Astrocyte (in vitro differentiated cells and primary cell): ENCODE measurements around the gene CPXM1. TPM values are rescaled to one million over a fixed set of nuclear protein-coding genes. Genes with fewer than 3 reads are reported as not detected.
A peak's percentile ranks its signal among the peaks of the same experiment; 100 is the strongest.

Experiments used
- DNase-seq: peaks from one replicate; pipeline ENCODE4 v3.0.0-alpha.2; 2010; ENCODE audit warnings: low read depth
- FAIRE-seq: peaks from 2 replicates; lab custom pipeline; 2011; peaks lifted over from hg19 to GRCh38; lab: Jason Lieb, UNC
- H2AFZ ChIP-seq: 2 replicates; pipeline ENCODE4 v1.6.0; 2012; ENCODE audit warnings: low read depth, low read length, inconsistent platforms
- H3K27ac ChIP-seq: 2 replicates; pipeline ENCODE4 v1.5.1; 2011; ENCODE audit warnings: low read depth, low read length, inconsistent platforms
- H3K27me3 ChIP-seq: 2 replicates; pipeline ENCODE4 v1.6.0; 2011; ENCODE audit warnings: low read length, inconsistent platforms; ENCODE audit not compliant: insufficient read depth
- H3K36me3 ChIP-seq: 2 replicates; pipeline ENCODE4 v1.5.1; 2011; ENCODE audit warnings: low read length, inconsistent platforms; ENCODE audit not compliant: insufficient read depth
- H3K4me1 ChIP-seq: 2 replicates; pipeline ENCODE4 v1.5.1; 2011; ENCODE audit warnings: low read length, inconsistent platforms; ENCODE audit not compliant: insufficient read depth
- H3K4me2 ChIP-seq: 2 replicates; pipeline ENCODE4 v1.6.0; 2012; ENCODE audit warnings: low read length, inconsistent platforms
- H3K4me3 ChIP-seq: 2 replicates; pipeline ENCODE4 v1.5.1; 2011; ENCODE audit warnings: low read depth, mild to moderate bottlenecking, low read length, inconsistent platforms; ENCODE audit not compliant: insufficient read depth
- H3K79me2 ChIP-seq: 2 replicates; pipeline ENCODE4 v1.6.0; 2012; ENCODE audit warnings: mild to moderate bottlenecking, low read length, inconsistent platforms; ENCODE audit not compliant: insufficient read depth
- H3K9ac ChIP-seq: 2 replicates; pipeline ENCODE4 v1.6.0; 2012; ENCODE audit warnings: mild to moderate bottlenecking, low read length, inconsistent platforms
- H3K9me3 ChIP-seq: 2 replicates; pipeline ENCODE4 v1.5.1; 2012; ENCODE audit warnings: low read depth, mild to moderate bottlenecking, low read length, inconsistent platforms; ENCODE audit not compliant: insufficient read depth
- H4K20me1 ChIP-seq: 2 replicates; pipeline ENCODE4 v1.6.0; 2012; ENCODE audit warnings: low read length, inconsistent platforms; ENCODE audit not compliant: insufficient read depth
- H3K27ac Mint-ChIP-seq: one replicate; pipeline ENCODE4 v1.8.0; 2021; ENCODE audit warnings: mild to moderate bottlenecking, mixed read lengths; ENCODE audit not compliant: unreplicated experiment
- H3K27me3 Mint-ChIP-seq: one replicate; pipeline ENCODE4 v1.8.0; 2021; ENCODE audit warnings: low read depth, mixed read lengths; ENCODE audit not compliant: unreplicated experiment
- H3K36me3 Mint-ChIP-seq: one replicate; pipeline ENCODE4 v1.8.0; 2021; ENCODE audit warnings: low read depth, mixed read lengths; ENCODE audit not compliant: unreplicated experiment
- H3K4me1 Mint-ChIP-seq: one replicate; pipeline ENCODE4 v1.8.0; 2021; ENCODE audit warnings: low read depth, mixed read lengths; ENCODE audit not compliant: unreplicated experiment
- H3K4me3 Mint-ChIP-seq: one replicate; pipeline ENCODE4 v1.8.0; 2021; ENCODE audit warnings: mild to moderate bottlenecking, moderate library complexity, mixed read lengths; ENCODE audit not compliant: unreplicated experiment
- H3K9me3 Mint-ChIP-seq: one replicate; pipeline ENCODE4 v1.8.0; 2021; ENCODE audit warnings: mild to moderate bottlenecking, mixed read lengths; ENCODE audit not compliant: unreplicated experiment
- CTCF ChIP-seq: IDR thresholded peaks from 2 replicates; pipeline ENCODE4 v1.5.1; 2011; ENCODE audit warnings: low read depth, mild to moderate bottlenecking, inconsistent platforms, low read length, moderate library complexity; ENCODE audit not compliant: insufficient read depth
- EZH2 ChIP-seq: IDR thresholded peaks from 2 replicates; pipeline ENCODE4 v1.6.1; 2012; ENCODE audit warnings: mild to moderate bottlenecking, low read length, inconsistent platforms; ENCODE audit not compliant: insufficient read depth
- total RNA-seq: library from RNA; stranded (reverse); gene quantifications from 2 replicates; pipeline ENCODE4 v1.2.1, GENCODE V29; 2021

Gene CPXM1
- total RNA-seq, 1 donor from 2014 or later = 10.9 TPM

GRCh38 chr20:2840138-2840966 lies 39.9 kb upstream of the CPXM1 start, which contains the start of the genes PCED1A and VPS16:
Gene PCED1A (minus strand): TSS chr20:2840655. CDS start chr20:2839912, 743 bp downstream.
Gene VPS16 (plus strand): TSS chr20:2840745. CDS start chr20:2840775, 30 bp downstream.
- H3K36me3 Mint-ChIP-seq = peaks cover 26% of the 10 kb centered on the region
- H3K27ac Mint-ChIP-seq = peak within 1 kb of the TSS; percentile 21
- H3K4me1 Mint-ChIP-seq = peaks cover 3% of the 10 kb centered on the region
- no peaks in the 10 kb centered on the region for H3K9me3 Mint-ChIP-seq
- H3K79me2 ChIP-seq = peaks cover 15% of the 10 kb centered on the region
- H2AFZ ChIP-seq = peak within 1 kb of the TSS; percentile 100
- H3K27ac ChIP-seq = peak within 1 kb of the TSS; percentile 88
- no peak for TF ChIP-seq EZH2
- no peak for TF ChIP-seq CTCF
- peaks cover 2% of the 10 kb centered on the region for H3K36me3 ChIP-seq
- peak within 1 kb of the TSS; percentile 86 for H3K9ac ChIP-seq
- H3K4me3 ChIP-seq = peak within 1 kb of the TSS; percentile 83
- no peaks in the 10 kb centered on the region for H3K27me3 ChIP-seq
- DNase-seq (peak; percentile 75), FAIRE-seq (no peak)
- H4K20me1 ChIP-seq = peaks cover 3% of the 10 kb centered on the region
- peak within 1 kb of the TSS; percentile 85 for H3K4me2 ChIP-seq
- no peaks in the 10 kb centered on the region for H3K9me3 ChIP-seq
- peaks cover 9% of the 10 kb centered on the region for H3K4me1 ChIP-seq
- peak within 1 kb of the TSS; percentile 89 for H3K4me3 Mint-ChIP-seq
- no peaks in the 10 kb centered on the region for H3K27me3 Mint-ChIP-seq

DNA sequence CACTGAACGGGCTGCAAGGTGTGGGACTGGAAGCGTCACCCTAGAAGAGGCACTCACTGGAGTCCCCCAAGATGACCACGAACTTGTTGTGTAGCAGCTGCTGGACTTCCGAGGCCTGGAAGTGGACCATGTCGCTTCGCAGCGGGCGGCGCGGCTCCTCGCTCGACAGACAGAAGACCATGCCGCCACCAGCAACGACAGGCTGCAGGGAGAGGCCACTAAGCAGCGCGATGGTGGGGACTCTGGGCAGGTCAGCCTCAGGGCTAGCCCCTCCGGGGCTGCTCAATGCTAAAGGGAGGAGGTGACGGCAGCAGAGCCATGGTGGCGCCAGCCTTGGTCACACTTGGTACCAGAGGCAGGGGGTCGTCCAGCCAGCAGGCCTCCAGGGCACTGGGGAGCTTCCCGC lies 39.3 kb upstream of the CPXM1 start:
- DNase-seq (no peak), FAIRE-seq (no peak)
- Histone ChIP-seq H3K4me1 (peaks cover 9% of the 10 kb centered on the region), H3K9me3 (no peaks in the 10 kb centered on the region), H3K9ac (no peak overlapping the region), H3K27ac (no peak overlapping the region), H3K79me2 (peaks cover 15% of the 10 kb centered on the region), H3K36me3 (peaks cover 2% of the 10 kb centered on the region), H3K4me2 (peak overlapping the region; percentile 85), H3K4me3 (peak overlapping the region; percentile 83), H4K20me1 (peaks cover 3% of the 10 kb centered on the region), H2AFZ (peak overlapping the region; percentile 100), H3K27me3 (no peaks in the 10 kb centered on the region)
- H3K4me1 Mint-ChIP-seq = peaks cover 3% of the 10 kb centered on the region
- no peaks in the 10 kb centered on the region for H3K9me3 Mint-ChIP-seq
- no peak for TF ChIP-seq EZH2
- TF ChIP-seq CTCF = no peak
- peaks cover 30% of the 10 kb centered on the region for H3K36me3 Mint-ChIP-seq
- peak overlapping the region; percentile 77 for H3K4me3 Mint-ChIP-seq
- no peaks in the 10 kb centered on the region for H3K27me3 Mint-ChIP-seq
- peak overlapping the region; percentile 21 for H3K27ac Mint-ChIP-seq
